Uterus (tissue), 4 donors: ENCODE data around the gene KCNMB1. TPM values are rescaled to one million over a fixed set of nuclear protein-coding genes. Genes with fewer than 3 reads are reported as not detected.

Source experiments
- DNase-seq, 2 donors: peaks; one replicate each; pipeline ENCODE4 v3.0.0-alpha.2; 2019 to 2020
- H3K27ac ChIP-seq, 2 donors: fragments of 200-600 bp; sonication (generic); 1 replicate in 1 of 2; 2 replicates in 1 of 2; pipeline ENCODE4 v1.5.1; 2016 to 2018
- H3K27me3 ChIP-seq, 2 donors: fragments of 200-600 bp; sonication (generic); one replicate each; pipeline ENCODE4 v1.5.1; 2018 to 2019; ENCODE audit warnings: control low read depth in 1 of 2
- H3K36me3 ChIP-seq, 2 donors: fragments of 200-600 bp; sonication (generic); one replicate each; pipeline ENCODE4 v1.5.1; 2019; ENCODE audit warnings: control low read depth in 1 of 2
- H3K4me1 ChIP-seq, 2 donors: fragments of 200-600 bp; sonication (generic); one replicate each; pipeline ENCODE4 v1.5.1; 2018 to 2019; ENCODE audit warnings: control low read depth in 1 of 2
- H3K4me3 ChIP-seq, 2 donors: fragments of 200-600 bp; sonication (generic); 1 replicate in 1 of 2; 2 replicates in 1 of 2; pipeline ENCODE4 v1.5.1; 2018 to 2019; ENCODE audit warnings: mild to moderate bottlenecking in 1 of 2
- H3K9me3 ChIP-seq, 2 donors: fragments of 200-600 bp; sonication (generic); one replicate each; pipeline ENCODE4 v1.5.1; 2019; ENCODE audit warnings: control low read depth in 1 of 2
- CTCF ChIP-seq, 4 experiments: fragments of 200-600 bp in 2 of 4; fragments of 450-650 bp in 2 of 4; sonication (generic) in 2 of 4; IDR thresholded peaks; one replicate each; pipeline ENCODE4 v1.5.1; 2016 to 2019; ENCODE audit warnings: antibody characterized with exemption in 4 of 4, mild to moderate bottlenecking in 2 of 4, moderate library complexity in 1 of 4
- POLR2A ChIP-seq, 2 donors: fragments of 450-650 bp; IDR thresholded peaks; one replicate each; pipeline ENCODE4 v1.6.1; 2016; ENCODE audit warnings: antibody characterized with exemption in 2 of 2, mild to moderate bottlenecking in 1 of 2, moderate library complexity in 1 of 2
- intact Hi-C: fragments of 100-400 bp; cut with DNase I; formaldehyde crosslinking; loops from one replicate; pipeline ENCODE4 v1.15.1; 2023; ENCODE audit warnings: low total_unique reads
- total RNA-seq, 4 donors: library from RNA; depleted of rRNA in 3 of 4; stranded (reverse); fragments of >200 nt in 3 of 4; gene quantifications; one replicate each; pipeline versions ENCODE4 v1.1.0 to v1.2.4, GENCODE V29; 2014 to 2023
- donor health status: DM: yes; HTN: yes; CAD: no.

KCNMB1 gene
- total RNA-seq, 4 donors from 2014 or later = 5.7 to 42.6 (median 8.7) TPM

- no peaks in the 10 kb centered on the region for H3K9me3 ChIP-seq
- DNase-seq = no peak
- H3K36me3 ChIP-seq = no peaks in the 10 kb centered on the region
- intact Hi-C loops = no loop called here
- TF ChIP-seq POLR2A (IDR thresholded peaks at IDR 0.05) = no peak
- TF ChIP-seq CTCF (IDR thresholded peaks at IDR 0.05) = no peak
- no peak overlapping the region for H3K4me3 ChIP-seq
- no peaks in the 10 kb centered on the region for H3K27me3 ChIP-seq
- no peak overlapping the region for H3K27ac ChIP-seq
- H3K4me1 ChIP-seq = no peaks in the 10 kb centered on the region
These were observed 19.9 kb upstream of the KCNMB1 start for GRCh38 chr5:170408877-170409660.

GRCh38 chr5:170408226-170408625, 19.1 kb upstream of the KCNMB1 start:
- H3K9me3 ChIP-seq = no peaks in the 10 kb centered on the region

GRCh38 chr5:170407062-170407461, 17.9 kb upstream of the KCNMB1 start:
- Histone ChIP-seq H3K27ac (no peak overlapping the region), H3K4me3 (no peak overlapping the region), H3K9me3 (no peaks in the 10 kb centered on the region), H3K36me3 (no peaks in the 10 kb centered on the region), H3K27me3 (no peaks in the 10 kb centered on the region), H3K4me1 (no peaks in the 10 kb centered on the region)
- intact Hi-C loops = no loop called here
- no peak for TF ChIP-seq POLR2A (IDR thresholded peaks at IDR 0.05)
- no peak for TF ChIP-seq CTCF (IDR thresholded peaks at IDR 0.05)
- no peak for DNase-seq

More at GRCh38 chr5:170408226-170408625, 19.1 kb upstream of the KCNMB1 start:
- H3K27ac ChIP-seq = no peak overlapping the region
- H3K4me3 ChIP-seq = no peak overlapping the region
- intact Hi-C loops = no loop called here
- H3K27me3 ChIP-seq = no peaks in the 10 kb centered on the region
- no peak for TF ChIP-seq POLR2A (IDR thresholded peaks at IDR 0.05)
- TF ChIP-seq CTCF (IDR thresholded peaks at IDR 0.05) = no peak
- DNase-seq = no peak
- H3K4me1 ChIP-seq = no peaks in the 10 kb centered on the region
- H3K36me3 ChIP-seq = no peaks in the 10 kb centered on the region

GRCh38 chr5:170405817-170406216, 16.6 kb upstream of the KCNMB1 start:
- no peaks in the 10 kb centered on the region for H3K9me3 ChIP-seq
- H3K4me3 ChIP-seq = no peak overlapping the region
- TF ChIP-seq CTCF (IDR thresholded peaks at IDR 0.05) (no peak), POLR2A (IDR thresholded peaks at IDR 0.05) (no peak)
- no peaks in the 10 kb centered on the region for H3K4me1 ChIP-seq
- DNase-seq = no peak
- H3K36me3 ChIP-seq = no peaks in the 10 kb centered on the region
- intact Hi-C loops = no loop called here
- no peak overlapping the region for H3K27ac ChIP-seq
- no peaks in the 10 kb centered on the region for H3K27me3 ChIP-seq

GRCh38 chr5:170404398-170404797, 15.2 kb upstream of the KCNMB1 start:
- no peaks in the 10 kb centered on the region for H3K36me3 ChIP-seq
- H3K4me1 ChIP-seq = no peaks in the 10 kb centered on the region
- H3K27me3 ChIP-seq = no peaks in the 10 kb centered on the region
- TF ChIP-seq POLR2A (IDR thresholded peaks at IDR 0.05) = no peak
- TF ChIP-seq CTCF (IDR thresholded peaks at IDR 0.05) = no peak
- intact Hi-C loops = no loop called here
- DNase-seq = no peak
- H3K27ac ChIP-seq = no peak overlapping the region
- H3K9me3 ChIP-seq = no peaks in the 10 kb centered on the region
- H3K4me3 ChIP-seq = no peak overlapping the region
